ENCODE data around the gene HPSE2. TPM values are rescaled to one million over a fixed set of nuclear protein-coding genes. Genes with fewer than 3 reads are reported as not detected.

HPSE2 gene
- total and polyA plus RNA-seq, 8 donors = 0.58 to 15.8 (median 2.0) TPM

DNA sequence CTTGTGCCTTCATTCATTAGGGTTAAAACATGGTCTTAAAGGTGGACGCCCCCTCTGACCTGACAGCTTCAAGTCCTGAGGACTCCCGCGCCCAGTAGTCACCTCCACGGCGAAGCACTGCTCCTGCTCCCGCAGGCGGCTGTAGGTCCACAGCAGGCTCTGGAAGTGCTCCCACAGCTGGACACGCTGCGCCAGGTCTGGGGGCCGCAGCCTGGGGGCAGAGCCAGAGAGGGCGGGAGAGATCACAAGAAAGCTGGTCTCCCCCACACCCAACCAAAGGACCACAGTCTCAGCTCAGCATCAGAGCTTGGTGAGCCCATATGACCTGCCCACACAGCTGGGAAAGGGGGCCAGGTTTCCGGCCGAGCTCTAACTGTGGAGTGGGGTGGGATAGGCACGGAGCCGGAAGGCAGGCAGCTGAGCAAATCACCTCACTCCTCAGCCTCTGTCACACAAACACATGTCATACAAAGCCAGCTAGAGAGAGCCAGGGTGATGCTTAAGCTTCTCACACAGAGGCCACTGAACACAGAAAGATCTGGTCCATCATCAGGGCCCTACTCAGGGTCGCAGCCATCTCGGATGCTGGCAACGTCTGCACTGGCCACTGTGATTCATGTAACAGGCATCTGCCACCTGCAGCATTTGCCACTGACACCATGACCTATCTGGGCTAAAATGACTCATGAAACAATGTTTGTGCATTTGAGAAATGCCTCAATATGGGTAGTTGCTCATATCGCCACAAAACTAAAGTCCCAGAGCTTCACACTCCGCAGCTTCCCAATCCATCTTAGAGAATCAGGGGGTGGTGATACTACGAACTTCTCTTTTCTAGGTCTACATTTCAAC is 801.5 kb downstream of the HPSE2 start:
- intact Hi-C loops (cut with DNase I; ENCODE audit: low total_unique reads) = no loop called here
- no peak for DNase-seq
- H3K4me3 ChIP-seq = no peak overlapping the region
- H3K4me1 ChIP-seq = no peaks in the 10 kb centered on the region
- H3K36me3 ChIP-seq = peaks cover 50 to 100% (median 95%) of the 10 kb centered on the region in 4 donors
- 92 to 98% (median 97%) methylated on average over 14 to 21 of the region's 21 CpGs for WGBS, 5 donors
- no peak overlapping the region for H3K27ac ChIP-seq
- H3K27me3 ChIP-seq = no peaks in the 10 kb centered on the region
- no peak for TF ChIP-seq EP300 (IDR thresholded peaks at IDR 0.05)
- no peak for TF ChIP-seq POLR2AphosphoS5 (IDR thresholded peaks at IDR 0.05)
- TF ChIP-seq, protein P1, sequence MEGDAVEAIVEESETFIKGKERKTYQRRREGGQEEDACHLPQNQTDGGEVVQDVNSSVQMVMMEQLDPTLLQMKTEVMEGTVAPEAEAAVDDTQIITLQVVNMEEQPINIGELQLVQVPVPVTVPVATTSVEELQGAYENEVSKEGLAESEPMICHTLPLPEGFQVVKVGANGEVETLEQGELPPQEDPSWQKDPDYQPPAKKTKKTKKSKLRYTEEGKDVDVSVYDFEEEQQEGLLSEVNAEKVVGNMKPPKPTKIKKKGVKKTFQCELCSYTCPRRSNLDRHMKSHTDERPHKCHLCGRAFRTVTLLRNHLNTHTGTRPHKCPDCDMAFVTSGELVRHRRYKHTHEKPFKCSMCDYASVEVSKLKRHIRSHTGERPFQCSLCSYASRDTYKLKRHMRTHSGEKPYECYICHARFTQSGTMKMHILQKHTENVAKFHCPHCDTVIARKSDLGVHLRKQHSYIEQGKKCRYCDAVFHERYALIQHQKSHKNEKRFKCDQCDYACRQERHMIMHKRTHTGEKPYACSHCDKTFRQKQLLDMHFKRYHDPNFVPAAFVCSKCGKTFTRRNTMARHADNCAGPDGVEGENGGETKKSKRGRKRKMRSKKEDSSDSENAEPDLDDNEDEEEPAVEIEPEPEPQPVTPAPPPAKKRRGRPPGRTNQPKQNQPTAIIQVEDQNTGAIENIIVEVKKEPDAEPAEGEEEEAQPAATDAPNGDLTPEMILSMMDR (IDR thresholded peaks at IDR 0.05) = no peak
- TF ChIP-seq POLR2A (IDR thresholded peaks at IDR 0.05) = no peak
- no peaks in the 10 kb centered on the region for H3K9me3 ChIP-seq

- Histone ChIP-seq H3K27ac (no peak overlapping the region), H3K9me3 (no peaks in the 10 kb centered on the region), H3K36me3 (peaks cover 49 to 100% (median 95%) of the 10 kb centered on the region in 4 donors), H3K4me1 (no peaks in the 10 kb centered on the region), H3K4me3 (no peak overlapping the region), H3K27me3 (no peaks in the 10 kb centered on the region)
- WGBS, 5 donors = 96 to 100% (median 100%) methylated on average over 1 of the region's 1 CpG
- DNase-seq = no peak
- TF ChIP-seq EP300 (IDR thresholded peaks at IDR 0.05) = no peak
- TF ChIP-seq, protein P1 (IDR thresholded peaks at IDR 0.05) = no peak
- TF ChIP-seq POLR2A (IDR thresholded peaks at IDR 0.05) = no peak
- TF ChIP-seq POLR2AphosphoS5 (IDR thresholded peaks at IDR 0.05) = no peak
- intact Hi-C loops (cut with DNase I; ENCODE audit: low total_unique reads) = no loop called here
Measured at GRCh38 chr10:98433371-98433770, 802.3 kb downstream of the HPSE2 start.

- Histone ChIP-seq H3K27me3 (no peaks in the 10 kb centered on the region), H3K4me1 (no peaks in the 10 kb centered on the region), H3K36me3 (peaks cover 49 to 100% (median 96%) of the 10 kb centered on the region in 4 donors), H3K4me3 (no peak overlapping the region), H3K9me3 (no peaks in the 10 kb centered on the region), H3K27ac (no peak overlapping the region)
- intact Hi-C loops (cut with DNase I; ENCODE audit: low total_unique reads) = no loop called here
- no peak for DNase-seq
- TF ChIP-seq, protein P1 (IDR thresholded peaks at IDR 0.05) = no peak
- TF ChIP-seq POLR2A (IDR thresholded peaks at IDR 0.05) (no peak), POLR2AphosphoS5 (IDR thresholded peaks at IDR 0.05) (no peak), EP300 (IDR thresholded peaks at IDR 0.05) (no peak)
- WGBS, 5 donors = 57 to 100% (median 98%) methylated on average over 1 of the region's 1 CpG
Measured at GRCh38 chr10:98432330-98432729, 803.3 kb downstream of the HPSE2 start.

- H3K36me3 ChIP-seq = peaks cover 55 to 99% (median 98%) of the 10 kb centered on the region in 4 donors
- 90 to 98% (median 95%) methylated on average over 8 of the region's 8 CpGs; no CpG with 5 or more reads in 1 of the 5 donors for WGBS, 5 donors
Measured at GRCh38 chr10:98431016-98431415, 804.6 kb downstream of the HPSE2 start.

More at GRCh38 chr10:98431016-98431415, 804.6 kb downstream of the HPSE2 start:
- Histone ChIP-seq H3K27me3 (no peaks in the 10 kb centered on the region), H3K9me3 (no peaks in the 10 kb centered on the region), H3K27ac (no peak overlapping the region), H3K4me1 (no peaks in the 10 kb centered on the region), H3K4me3 (no peak overlapping the region)
- intact Hi-C loops (cut with DNase I; ENCODE audit: low total_unique reads) = no loop called here
- no peak for DNase-seq
- TF ChIP-seq POLR2AphosphoS5 (IDR thresholded peaks at IDR 0.05) (no peak), EP300 (IDR thresholded peaks at IDR 0.05) (no peak), POLR2A (IDR thresholded peaks at IDR 0.05) (no peak)
